K562 (cell line): ENCODE measurements around the gene ECE2.

Experiments used
- CTCF ChIP-seq, 3 experiments: IDR thresholded peaks in 2 of 3; conservative IDR thresholded peaks in 1 of 3; 2 replicates each; pipeline ENCODE4 v1.5.1; 2011 to 2012; ENCODE audit warnings: low read length in 3 of 3, mild to moderate bottlenecking in 3 of 3, control low read depth in 2 of 3, improper control_type of control experiment in 1 of 3, inconsistent platforms in 1 of 3, low read depth in 1 of 3, mixed read lengths in 1 of 3, moderate library complexity in 1 of 3; ENCODE audit not compliant: insufficient read depth in 2 of 3
- RFX5 ChIP-seq: IDR thresholded peaks from 2 replicates; pipeline ENCODE4 v1.6.1; 2011; ENCODE audit warnings: low read depth, mild to moderate bottlenecking, improper control_type of control experiment, low read length

GRCh38 chr3:184333700-184334099, 57.9 kb downstream of the ECE2 start:
- TF ChIP-seq CTCF (IDR thresholded peaks at IDR 0.05 in 2 of 3, conservative IDR thresholded peaks at IDR 0.05 in 1 of 3; ENCODE audit: insufficient read depth in 2 of 3, low read depth in 1 of 3, low read length in 3 of 3) (no peak), RFX5 (no peak)
